Brain pericyte (primary cell): Measurements from ENCODE around the gene MTCH2.

ENCODE experiments used
- DNase-seq: peaks from one replicate; pipeline ENCODE4 v3.0.0-alpha.2; 2012; ENCODE audit warnings: low read depth, low spot score

Gene MTCH2

GRCh38 chr11:47589977-47590861 lies 52.1 kb downstream of the MTCH2 start:
- no peak for DNase-seq

DNA sequence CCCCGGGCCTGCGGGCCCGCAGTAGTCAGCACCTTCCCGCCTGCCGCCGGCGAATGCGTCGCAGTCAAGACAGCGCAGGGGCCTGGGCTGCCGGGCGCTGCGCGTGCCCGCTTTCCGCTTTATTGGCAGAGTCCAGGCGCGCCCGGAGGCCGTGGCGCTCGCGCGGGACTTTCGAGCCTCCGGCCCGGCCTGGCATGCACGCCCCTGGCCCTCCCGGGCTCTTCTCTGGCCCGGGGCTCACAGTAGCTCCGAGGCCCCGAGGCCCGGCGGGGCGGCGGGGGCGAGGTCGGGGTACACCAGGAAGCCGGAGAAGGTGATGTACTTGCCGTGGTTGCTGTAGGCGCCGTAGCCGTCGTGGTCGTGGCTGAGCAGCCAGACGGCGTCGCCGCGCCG lies 52.8 kb downstream of the MTCH2 start:
- no peak for DNase-seq

GRCh38 chr11:47589118-47589517 lies 53.2 kb downstream of the MTCH2 start:
- DNase-seq: no peak

DNA sequence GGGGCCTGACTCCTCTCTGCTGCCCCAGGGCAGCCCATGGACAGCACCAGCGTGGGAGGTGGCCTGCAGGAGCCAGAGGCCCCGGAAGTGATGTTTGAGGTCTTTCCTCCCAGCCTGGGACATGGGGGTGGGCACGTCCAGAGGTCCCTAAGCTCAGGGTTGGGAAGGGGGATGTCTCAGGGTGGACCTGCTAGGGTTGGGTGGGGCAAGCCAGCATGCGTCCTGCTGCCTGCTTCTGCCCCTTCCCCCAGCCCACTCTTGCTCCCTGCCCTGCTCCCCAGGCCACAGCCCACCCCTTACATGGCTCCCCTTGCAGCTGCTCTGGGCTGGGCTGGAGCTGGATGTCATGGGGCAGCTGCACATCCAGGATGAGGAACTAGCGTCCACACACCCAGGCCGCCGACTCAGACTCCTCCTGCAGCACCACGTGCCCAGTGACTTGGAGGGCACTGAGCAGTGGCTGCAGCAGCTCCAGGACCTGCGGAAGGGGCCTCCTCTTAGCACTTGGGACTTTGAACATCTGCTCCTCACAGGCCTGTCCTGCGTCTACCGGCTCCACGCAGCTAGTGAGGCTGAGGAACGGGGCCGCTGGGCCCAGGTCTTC lies 54.5 kb downstream of the MTCH2 start:
- DNase-seq: no peak

DNA sequence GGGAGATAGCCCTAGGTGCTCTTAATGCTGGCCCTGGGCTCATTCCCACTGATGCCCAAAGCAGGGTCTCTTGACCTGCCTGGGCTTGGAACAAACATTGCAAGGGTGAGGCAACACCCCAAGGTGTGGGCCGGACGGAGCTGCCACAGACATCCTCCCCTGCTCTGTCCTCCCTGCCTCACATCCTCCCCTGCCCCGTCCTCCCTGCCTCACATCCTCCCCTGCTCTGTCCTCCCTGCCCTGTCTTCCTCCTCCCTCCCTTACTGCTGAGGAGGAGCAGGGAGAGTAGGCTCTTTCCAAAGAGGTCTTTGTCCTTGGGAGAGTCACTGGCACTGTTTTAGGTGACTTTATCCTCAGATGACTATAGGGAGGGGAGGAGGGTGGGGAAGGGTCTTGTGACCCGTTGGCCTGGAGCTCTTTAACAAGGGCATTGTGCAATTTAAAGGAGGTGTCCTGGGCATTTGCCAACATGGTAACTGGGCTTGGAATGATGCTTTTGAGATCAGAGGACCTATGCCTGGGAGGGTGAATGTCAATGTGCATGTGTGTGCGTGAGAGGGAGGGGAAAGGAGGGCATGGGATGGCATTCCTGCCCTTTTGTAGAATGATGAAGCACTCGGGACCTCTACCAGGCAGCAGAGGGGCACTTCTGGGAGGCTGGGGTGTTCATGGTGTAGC lies 55.2 kb downstream of the MTCH2 start:
- DNase-seq: no peak

DNA sequence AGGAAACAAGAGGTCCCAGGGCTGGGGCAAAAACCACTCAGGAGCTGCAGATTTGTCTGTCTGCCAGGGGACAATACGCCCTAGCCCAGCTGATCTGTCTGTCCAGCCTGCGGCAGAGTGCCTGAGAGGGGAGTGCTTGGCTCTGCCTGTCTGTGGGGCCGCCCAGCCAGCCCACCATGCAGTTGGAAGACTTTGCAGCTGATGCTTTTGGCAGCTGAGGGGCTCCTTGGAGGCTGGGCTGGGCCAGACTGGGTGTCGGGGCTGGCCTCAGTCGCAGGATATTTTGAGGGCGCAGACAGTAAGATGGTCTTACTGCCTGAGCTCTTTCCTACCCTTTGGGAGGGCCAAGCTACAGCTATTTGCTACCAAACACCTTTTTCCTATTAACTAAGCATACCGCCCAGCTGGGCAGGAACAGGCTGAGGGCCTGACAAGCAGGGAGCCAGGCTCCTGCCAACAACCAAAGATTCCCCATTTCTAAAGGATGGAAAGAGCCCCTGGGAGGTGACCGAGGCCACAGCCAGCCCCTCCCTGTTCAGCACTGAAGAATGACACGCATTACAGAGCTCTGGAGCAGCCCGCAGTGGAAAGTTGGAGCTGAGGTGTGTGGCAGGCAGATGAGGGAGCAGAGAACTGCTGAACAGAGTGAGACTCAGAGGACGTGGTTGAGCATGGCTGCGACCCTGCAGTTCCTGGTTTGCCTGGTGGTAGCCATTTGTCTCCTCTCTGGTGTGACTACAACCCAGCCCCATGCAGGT lies 56.1 kb downstream of the MTCH2 start, which contains the start of gene FAM180B:
FAM180B (plus strand) TSS at position 581 of the 758 bp plus-strand sequence; CDS start at position 672, 91 bp downstream.
- no peak for DNase-seq

DNA sequence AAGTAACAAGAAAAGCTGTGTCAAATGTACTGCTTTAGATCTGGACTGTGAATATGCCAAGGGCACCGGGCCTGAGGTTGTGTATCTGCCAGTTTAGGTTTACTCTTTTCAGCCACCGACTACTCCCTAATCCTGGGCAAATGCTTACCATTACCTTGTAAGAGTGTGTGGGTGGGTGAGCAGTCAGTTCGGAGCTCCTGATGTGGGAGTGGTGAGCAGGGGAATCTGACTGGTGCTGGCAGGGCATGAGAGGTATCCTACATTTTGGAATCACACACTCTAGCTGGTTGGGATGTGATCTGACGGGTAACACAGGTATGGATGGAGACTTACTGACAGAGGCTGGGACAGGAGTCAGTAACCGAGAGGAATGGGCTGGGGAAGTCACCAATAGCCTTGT lies 58.5 kb downstream of the MTCH2 start:
- no peak for DNase-seq

DNA sequence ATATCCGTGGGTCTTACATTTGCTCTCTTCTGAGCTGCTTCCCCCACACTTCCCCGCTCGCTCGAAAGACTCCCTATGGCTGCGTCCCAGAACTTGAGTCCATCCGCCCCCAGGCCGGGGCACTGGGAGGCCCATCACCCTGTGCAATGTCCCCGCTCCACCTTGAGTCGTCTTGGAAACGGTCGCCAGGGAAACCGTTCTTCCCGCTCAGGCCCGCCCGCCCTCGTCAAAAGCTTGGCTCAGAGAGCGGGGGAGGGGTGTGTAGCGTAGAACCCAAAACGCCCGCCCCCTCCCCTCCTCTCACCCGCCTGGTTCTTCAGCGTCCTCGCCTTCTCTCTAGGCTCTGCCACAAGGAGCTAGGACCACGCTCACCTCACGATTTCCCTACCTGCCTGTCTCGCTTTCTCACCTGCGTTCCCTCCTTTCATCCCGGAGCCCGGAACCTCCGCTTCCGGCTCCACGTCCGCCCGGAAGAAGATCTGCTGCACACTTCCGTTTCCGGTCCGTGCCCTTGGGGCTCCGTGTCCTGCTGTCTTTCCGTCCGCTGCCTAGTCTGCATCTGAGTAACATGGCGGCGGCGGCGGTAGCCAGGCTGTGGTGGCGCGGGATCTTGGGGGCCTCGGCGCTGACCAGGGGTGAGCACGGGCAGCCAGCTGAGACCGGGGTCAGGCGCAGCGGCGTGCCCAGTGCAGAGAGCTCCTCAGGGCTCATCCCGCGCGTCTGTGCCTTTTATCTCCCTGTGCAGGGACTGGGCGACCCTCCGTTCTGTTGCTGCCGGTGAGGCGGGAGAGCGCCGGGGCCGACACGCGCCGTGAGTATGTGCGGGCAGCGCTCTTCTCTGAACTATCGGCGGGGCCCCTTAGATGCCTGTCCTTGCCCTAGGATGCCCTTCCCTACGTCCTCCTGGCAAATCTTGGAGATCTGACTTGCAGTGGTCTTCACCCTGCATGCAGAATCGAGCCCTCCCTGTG lies 63.5 kb downstream of the MTCH2 start, which contains the start of the genes KBTBD4 and NDUFS3:
KBTBD4 (minus strand) TSS at position 447 of the 971 bp plus-strand sequence; CDS start at position 428, 19 bp downstream.
NDUFS3 (plus strand) TSS at position 551 of the 971 bp plus-strand sequence; CDS start at position 569, 18 bp downstream.
- DNase-seq: peak; percentile 76

DNA sequence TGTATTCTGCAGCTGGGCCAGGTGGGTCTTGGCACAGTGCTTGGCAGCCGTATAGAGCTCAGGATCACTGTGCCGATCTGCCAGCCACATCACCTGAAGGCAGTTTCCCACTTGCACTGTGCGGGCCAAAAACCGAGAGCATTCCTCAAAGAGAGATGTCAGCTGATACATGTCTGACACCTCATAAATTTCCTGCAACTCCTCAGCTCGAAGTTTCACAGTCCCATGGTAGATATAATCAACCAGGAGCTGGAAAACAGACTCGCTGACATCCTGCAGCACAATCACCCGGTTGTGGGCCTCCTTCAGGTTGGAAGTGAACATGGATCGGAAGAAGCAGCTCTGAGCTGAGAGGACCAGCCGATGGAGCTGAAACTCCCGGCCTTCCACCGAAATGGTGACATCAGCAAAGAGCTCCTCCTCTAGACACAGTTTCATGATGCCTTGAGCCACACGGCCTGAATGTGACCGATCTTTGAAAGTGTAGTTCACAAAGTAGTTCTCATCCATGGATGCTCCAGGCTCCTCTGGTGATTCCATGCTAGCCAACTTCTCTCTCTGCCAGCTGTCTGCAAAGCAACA lies 64.8 kb downstream of the MTCH2 start:
- DNase-seq: no peak

DNA sequence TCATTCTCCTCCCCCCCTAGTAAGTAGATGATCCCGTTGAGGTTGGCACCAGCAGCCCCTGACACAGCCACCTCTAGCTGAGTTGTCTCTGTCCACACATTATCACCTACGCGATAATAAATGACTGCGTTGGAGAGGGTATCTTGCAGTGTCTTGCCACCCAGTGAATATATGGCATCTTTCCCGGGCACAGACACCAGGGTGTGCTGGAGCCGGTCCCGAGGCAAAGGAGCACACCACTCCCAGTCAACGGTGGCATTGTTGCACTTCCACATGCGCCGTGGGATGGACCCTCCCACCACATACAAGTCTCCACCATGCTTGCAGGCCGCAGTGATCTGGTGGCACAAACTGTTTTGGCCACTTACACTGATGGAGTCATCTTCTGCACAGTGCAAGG lies 69.0 kb downstream of the MTCH2 start:
- DNase-seq: no peak

DNA sequence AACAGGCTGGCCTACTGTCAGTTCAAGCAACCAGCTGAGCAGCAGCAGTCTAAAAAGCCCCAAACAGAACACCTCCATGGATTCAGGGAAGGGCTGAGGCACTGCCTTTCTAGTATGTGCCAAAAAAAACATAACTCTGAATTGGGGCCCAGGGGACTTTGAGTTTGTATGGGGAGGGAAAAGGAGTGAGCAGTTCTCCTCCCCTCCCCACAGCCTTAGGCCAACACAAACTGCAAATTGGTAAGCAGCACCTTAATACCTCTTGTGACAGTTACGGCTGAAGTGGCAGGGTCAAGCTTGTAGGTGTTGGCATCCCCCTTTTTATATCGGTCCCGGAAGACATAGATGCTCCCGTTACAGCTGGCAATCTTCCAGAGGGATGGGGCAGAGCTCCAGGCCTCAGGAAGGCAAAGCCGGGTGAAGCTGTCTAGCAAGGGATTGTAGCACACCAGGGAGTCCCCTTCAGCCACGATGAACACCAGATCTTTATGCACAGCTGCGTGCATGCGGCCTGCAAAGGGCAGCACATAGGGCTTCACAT lies 69.6 kb downstream of the MTCH2 start:
- peak; percentile 51 for DNase-seq

GRCh38 chr11:47571895-47572294 lies 70.5 kb downstream of the MTCH2 start:
- no peak for DNase-seq

DNA sequence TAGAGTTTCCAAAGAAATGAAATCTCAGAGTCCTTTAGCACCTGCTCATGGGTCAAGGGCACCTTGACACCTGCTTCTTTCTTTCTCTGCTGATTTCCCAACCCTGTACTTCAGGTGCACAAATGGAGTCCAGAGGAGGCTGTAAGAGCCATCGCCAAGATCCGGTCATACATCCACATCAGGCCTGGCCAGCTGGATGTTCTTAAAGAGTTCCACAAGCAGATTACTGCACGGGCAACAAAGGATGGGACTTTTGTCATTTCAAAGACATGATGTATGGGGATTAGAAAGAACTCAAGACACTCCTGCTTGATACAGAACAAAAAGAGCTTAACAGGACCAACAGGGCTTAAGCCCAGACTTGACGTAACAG lies 71.0 kb downstream of the MTCH2 start:
- DNase-seq: no peak

- DNase-seq: no peak
These were observed 71.6 kb downstream of the MTCH2 start for GRCh38 chr11:47570651-47571356.

- DNase-seq: no peak
These were observed 72.7 kb downstream of the MTCH2 start for GRCh38 chr11:47569646-47570045.
